K562 (cell line): ENCODE measurements around the gene CDHR2. TPM values are rescaled to one million over a fixed set of nuclear protein-coding genes. Genes with fewer than 3 reads are reported as not detected.

ENCODE experiments used
- BCOR ChIP-seq: fragments of 450-650 bp; IDR thresholded peaks from 2 replicates; pipeline ENCODE4 v1.6.1; 2016
- BRD4 ChIP-seq: fragments of 200-600 bp; sonication (generic); IDR thresholded peaks from 2 replicates; pipeline ENCODE4 v1.6.1; 2017; ENCODE audit warnings: inconsistent platforms
- CCNT2 ChIP-seq: IDR thresholded peaks from 2 replicates; pipeline ENCODE4 v1.6.1; 2011; ENCODE audit warnings: borderline replicate concordance, low read depth, mild to moderate bottlenecking, moderate library complexity, mixed read lengths, low read length; ENCODE audit not compliant: insufficient read length; ENCODE audit errors: extremely low read depth
- ELF1 ChIP-seq: fragments of 200-800 bp; sonication (Bioruptor generic); IDR thresholded peaks from 2 replicates; pipeline ENCODE4 v1.6.1; 2016; ENCODE audit warnings: missing genetic modification characterization, missing compliant biosample characterization
- FIP1L1 ChIP-seq: fragments of 200-400 bp; formaldehyde crosslinking; IDR thresholded peaks from 2 replicates; pipeline ENCODE4 v1.6.1; 2018; ENCODE audit warnings: mild to moderate bottlenecking, low read depth, low read length; ENCODE audit not compliant: poor library complexity, severe bottlenecking
- FOXP4 ChIP-seq: sonication (generic); formaldehyde crosslinking; IDR thresholded peaks from 2 replicates; pipeline ENCODE4 v1.8.0; 2022; ENCODE audit warnings: mild to moderate bottlenecking, missing genetic modification reagents, borderline replicate concordance
- KDM1A ChIP-seq, 2 experiments: fragments of 450-650 bp; IDR thresholded peaks; 2 replicates each; pipeline ENCODE4 v1.6.1; 2016; ENCODE audit warnings: mild to moderate bottlenecking in 2 of 2
- KLF16 ChIP-seq: IDR thresholded peaks from 2 replicates; pipeline ENCODE4 v1.6.1; 2016; ENCODE audit warnings: antibody characterized with exemption
- NRF1 ChIP-seq, 2 experiments: fragments of 450-650 bp; IDR thresholded peaks in 1 of 2; conservative IDR thresholded peaks in 1 of 2; 2 replicates each; pipeline ENCODE4 v1.6.1; 2014; ENCODE audit warnings: mild to moderate bottlenecking in 2 of 2
- RNF2 ChIP-seq: sonication (generic); IDR thresholded peaks from 2 replicates; pipeline ENCODE4 v1.6.1; 2016
- SP2 ChIP-seq: IDR thresholded peaks from 2 replicates; pipeline ENCODE4 v1.6.1; 2011; ENCODE audit warnings: mild to moderate bottlenecking, low read depth, low read length, moderate library complexity; ENCODE audit not compliant: poor library complexity, severe bottlenecking; ENCODE audit errors: extremely low read depth
- SRSF1 ChIP-seq: fragments of 200-400 bp; formaldehyde crosslinking; IDR thresholded peaks from 2 replicates; pipeline ENCODE4 v1.6.1; 2017; ENCODE audit warnings: mild to moderate bottlenecking, low read depth, low read length, moderate library complexity
- TEAD1 ChIP-seq, 2 experiments: fragments of 450-650 bp in 1 of 2; sonication (generic) in 1 of 2; formaldehyde crosslinking; IDR thresholded peaks; 2 replicates each; pipeline versions ENCODE4 v1.4.0 to v1.8.0; 2020 to 2022; ENCODE audit warnings: mild to moderate bottlenecking in 2 of 2, missing genetic modification reagents in 1 of 2
- TSHZ1 ChIP-seq: fragments of 250-450 bp; sonication (Bioruptor Pico); IDR thresholded peaks from 2 replicates; pipeline ENCODE4 v1.4.0; 2020; ENCODE audit warnings: mild to moderate bottlenecking, moderate library complexity
- WHSC1 ChIP-seq: IDR thresholded peaks from one replicate; pipeline ENCODE4 v1.6.1; 2012; ENCODE audit warnings: low read length, control low read depth, inconsistent platforms
- ZNF239 ChIP-seq: fragments of 250-450 bp; sonication (Bioruptor Pico); IDR thresholded peaks from 2 replicates; pipeline ENCODE4 v1.4.0; 2020; ENCODE audit warnings: mild to moderate bottlenecking
- ZNF274 ChIP-seq: IDR thresholded peaks from 2 replicates; pipeline ENCODE4 v1.6.1; 2011; ENCODE audit warnings: low read depth, mild to moderate bottlenecking, low read length, moderate library complexity, borderline replicate concordance
- ZNF449 ChIP-seq: fragments of 250-450 bp; sonication (Bioruptor Pico); IDR thresholded peaks from 2 replicates; pipeline ENCODE4 v1.8.0; 2022; ENCODE audit warnings: moderate library complexity, mild to moderate bottlenecking, inconsistent platforms
- ZNF57 ChIP-seq: fragments of 450-650 bp; formaldehyde crosslinking; IDR thresholded peaks from 2 replicates; pipeline ENCODE4 v1.4.0; 2020; ENCODE audit warnings: mild to moderate bottlenecking, moderate library complexity
- polyA plus RNA-seq, 8 experiments: library from polyadenylated mRNA; depleted of rRNA in 4 of 8; stranded (reverse) in 5 of 8; unstranded in 3 of 8; fragments of >200 nt; fragmentation: Nextera tagmentation in 2 of 8; fragmentation: Illumina TruSeq in 1 of 8; extraction: Ambion mirVana in 2 of 8; extraction: Trizol in 1 of 8; gene quantifications; 2 replicates each; pipeline versions ENCODE4 v1.2.1 to v1.2.3, GENCODE V29; 2011 to 2014; ENCODE audit warnings: inconsistent platforms in 1 of 8, missing spikeins in 1 of 8
- total RNA-seq, 7 experiments: library from RNA; depleted of rRNA in 6 of 7; stranded (reverse); fragments of >200 nt in 6 of 7; fragmentation: Illumina TruSeq in 2 of 7; extraction: Trizol in 2 of 7; gene quantifications; 2 replicates each; pipeline versions ENCODE4 v1.2.1 to v1.2.3, GENCODE V29; 2011 to 2021; ENCODE audit warnings: low replicate concordance in 1 of 7
- TF ChIP-seq, protein P1 (sequence below): fragments of 450-650 bp; formaldehyde crosslinking; IDR thresholded peaks from 2 replicates; pipeline ENCODE4 v1.4.0; 2020; ENCODE audit warnings: mild to moderate bottlenecking, moderate library complexity

The CDHR2 gene
- total and polyA plus RNA-seq, 9 of the 15 experiments (the other 6 are each of a cell fraction or from before 2014, with no cell fraction given), result 0.01 to 0.62 (median 0.09) TPM; not detected in 2

- TF ChIP-seq ZNF449 (CRISPR knock-in tag) (no peak), KLF16 (no peak), ZNF57 (no peak), ZNF239 (no peak), SRSF1 (no peak), BCOR (no peak), ZNF274 (no peak), TEAD1 (CRISPR knock-in tag; IDR thresholded peaks at IDR 0.05) (peak; percentile 61 to 94; a peak in 3 of 4 replicates), FOXP4 (CRISPR knock-in tag) (no peak; the same call in 1 of the 2 replicates), CCNT2 (peak; percentile 70), WHSC1 (no peak), BRD4 (0 out of 2 replicates have a peak, but pooled peaks have one; percentile 18), ELF1 (tag) (peak; percentile 53; the same call in 1 of the 2 replicates), SP2 (no peak), RNF2 (no peak; the same call in 1 of the 2 replicates), KDM1A (IDR thresholded peaks at IDR 0.05) (no peak), TSHZ1 (CRISPR knock-in tag) (no peak), FIP1L1 (peak; percentile 63), NRF1 (conservative IDR thresholded peaks at IDR 0.05 in 1 of 2, IDR thresholded peaks at IDR 0.05 in 1 of 2) (peak; percentile 80 to 81)
- TF ChIP-seq, protein P1, sequence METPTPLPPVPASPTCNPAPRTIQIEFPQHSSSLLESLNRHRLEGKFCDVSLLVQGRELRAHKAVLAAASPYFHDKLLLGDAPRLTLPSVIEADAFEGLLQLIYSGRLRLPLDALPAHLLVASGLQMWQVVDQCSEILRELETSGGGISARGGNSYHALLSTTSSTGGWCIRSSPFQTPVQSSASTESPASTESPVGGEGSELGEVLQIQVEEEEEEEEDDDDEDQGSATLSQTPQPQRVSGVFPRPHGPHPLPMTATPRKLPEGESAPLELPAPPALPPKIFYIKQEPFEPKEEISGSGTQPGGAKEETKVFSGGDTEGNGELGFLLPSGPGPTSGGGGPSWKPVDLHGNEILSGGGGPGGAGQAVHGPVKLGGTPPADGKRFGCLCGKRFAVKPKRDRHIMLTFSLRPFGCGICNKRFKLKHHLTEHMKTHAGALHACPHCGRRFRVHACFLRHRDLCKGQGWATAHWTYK, result no peak; the same call in 1 of the 2 replicates
Measured at GRCh38 chr5:176536902-176537553, 12.1 kb upstream of the CDHR2 start, which contains the start of gene RNF44 (continued).
